ENCODE results near the gene CSNK2B. TPM values are rescaled to one million over a fixed set of nuclear protein-coding genes. Genes with fewer than 3 reads are reported as not detected.

The CSNK2B gene
- total and polyA plus RNA-seq, 9 of the 15 experiments (the other 6 are each of a cell fraction or from before 2014, with no cell fraction given): 120 to 1,126 (median 529) TPM

DNA sequence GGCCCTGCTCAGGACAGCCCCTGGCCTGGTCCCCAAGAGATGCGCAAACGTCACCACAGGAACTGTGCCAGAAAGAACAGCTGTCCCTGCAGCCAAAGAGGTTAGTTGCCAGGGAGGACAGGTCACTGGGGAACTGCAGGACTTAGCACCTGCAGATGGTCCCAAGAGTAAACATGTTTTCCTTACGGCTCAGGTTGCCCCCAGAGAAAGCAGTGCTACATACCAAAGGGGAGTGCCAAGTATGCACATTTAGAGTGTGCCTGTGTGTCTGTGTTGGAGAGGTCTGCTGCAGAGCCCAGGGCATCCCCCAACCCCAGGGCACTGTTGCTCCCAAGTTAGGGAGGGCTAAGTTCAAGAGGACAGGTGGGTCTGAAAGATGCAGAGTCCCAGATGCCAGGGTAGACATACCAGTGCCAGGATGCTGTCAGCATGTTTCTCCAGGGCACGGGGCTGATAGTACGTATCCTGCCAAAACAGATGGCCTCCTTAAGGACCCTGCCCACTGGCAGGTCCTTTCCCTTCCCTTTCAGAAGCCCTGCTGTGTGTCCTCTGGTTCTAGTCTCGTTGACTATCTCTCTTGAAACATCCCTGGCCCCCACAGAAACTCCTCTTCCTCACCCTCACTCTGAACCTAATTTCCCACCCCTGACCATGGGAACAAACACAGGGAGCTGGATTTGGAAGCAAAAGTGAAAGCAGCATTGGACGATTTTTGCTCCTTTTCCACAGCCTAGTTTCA is 36.0 kb downstream of the CSNK2B start (continued):
- 0 out of 2 replicates have a peak, but pooled peaks have one; percentile 12 for TF ChIP-seq SREBF2 (CRISPR knock-in tag; IDR thresholded peaks at IDR 0.05)
- no peak for TF ChIP-seq ZBTB1 (CRISPR knock-in tag; IDR thresholded peaks at IDR 0.05; ENCODE audit: borderline replicate concordance, low read depth)
- TF ChIP-seq, protein P1, sequence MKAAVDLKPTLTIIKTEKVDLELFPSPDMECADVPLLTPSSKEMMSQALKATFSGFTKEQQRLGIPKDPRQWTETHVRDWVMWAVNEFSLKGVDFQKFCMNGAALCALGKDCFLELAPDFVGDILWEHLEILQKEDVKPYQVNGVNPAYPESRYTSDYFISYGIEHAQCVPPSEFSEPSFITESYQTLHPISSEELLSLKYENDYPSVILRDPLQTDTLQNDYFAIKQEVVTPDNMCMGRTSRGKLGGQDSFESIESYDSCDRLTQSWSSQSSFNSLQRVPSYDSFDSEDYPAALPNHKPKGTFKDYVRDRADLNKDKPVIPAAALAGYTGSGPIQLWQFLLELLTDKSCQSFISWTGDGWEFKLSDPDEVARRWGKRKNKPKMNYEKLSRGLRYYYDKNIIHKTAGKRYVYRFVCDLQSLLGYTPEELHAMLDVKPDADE (conservative IDR thresholded peaks at IDR 0.05; ENCODE audit: control insufficient read depth, low read depth, low read length): 0 out of 2 replicates have a peak, but pooled peaks have one; percentile 22
- no peak for TF ChIP-seq NFYB (IDR thresholded peaks at IDR 0.05; ENCODE audit: extremely low read depth, insufficient read length)
- TF ChIP-seq, protein P2, sequence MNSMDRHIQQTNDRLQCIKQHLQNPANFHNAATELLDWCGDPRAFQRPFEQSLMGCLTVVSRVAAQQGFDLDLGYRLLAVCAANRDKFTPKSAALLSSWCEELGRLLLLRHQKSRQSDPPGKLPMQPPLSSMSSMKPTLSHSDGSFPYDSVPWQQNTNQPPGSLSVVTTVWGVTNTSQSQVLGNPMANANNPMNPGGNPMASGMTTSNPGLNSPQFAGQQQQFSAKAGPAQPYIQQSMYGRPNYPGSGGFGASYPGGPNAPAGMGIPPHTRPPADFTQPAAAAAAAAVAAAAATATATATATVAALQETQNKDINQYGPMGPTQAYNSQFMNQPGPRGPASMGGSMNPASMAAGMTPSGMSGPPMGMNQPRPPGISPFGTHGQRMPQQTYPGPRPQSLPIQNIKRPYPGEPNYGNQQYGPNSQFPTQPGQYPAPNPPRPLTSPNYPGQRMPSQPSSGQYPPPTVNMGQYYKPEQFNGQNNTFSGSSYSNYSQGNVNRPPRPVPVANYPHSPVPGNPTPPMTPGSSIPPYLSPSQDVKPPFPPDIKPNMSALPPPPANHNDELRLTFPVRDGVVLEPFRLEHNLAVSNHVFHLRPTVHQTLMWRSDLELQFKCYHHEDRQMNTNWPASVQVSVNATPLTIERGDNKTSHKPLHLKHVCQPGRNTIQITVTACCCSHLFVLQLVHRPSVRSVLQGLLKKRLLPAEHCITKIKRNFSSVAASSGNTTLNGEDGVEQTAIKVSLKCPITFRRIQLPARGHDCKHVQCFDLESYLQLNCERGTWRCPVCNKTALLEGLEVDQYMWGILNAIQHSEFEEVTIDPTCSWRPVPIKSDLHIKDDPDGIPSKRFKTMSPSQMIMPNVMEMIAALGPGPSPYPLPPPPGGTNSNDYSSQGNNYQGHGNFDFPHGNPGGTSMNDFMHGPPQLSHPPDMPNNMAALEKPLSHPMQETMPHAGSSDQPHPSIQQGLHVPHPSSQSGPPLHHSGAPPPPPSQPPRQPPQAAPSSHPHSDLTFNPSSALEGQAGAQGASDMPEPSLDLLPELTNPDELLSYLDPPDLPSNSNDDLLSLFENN (IDR thresholded peaks at IDR 0.05; ENCODE audit: low read depth in 2 of 2, low read length in 2 of 2): no peak
- TF ChIP-seq MTF1 (CRISPR knock-in tag; IDR thresholded peaks at IDR 0.05; ENCODE audit: borderline replicate concordance): no peak
- TF ChIP-seq, protein P3, sequence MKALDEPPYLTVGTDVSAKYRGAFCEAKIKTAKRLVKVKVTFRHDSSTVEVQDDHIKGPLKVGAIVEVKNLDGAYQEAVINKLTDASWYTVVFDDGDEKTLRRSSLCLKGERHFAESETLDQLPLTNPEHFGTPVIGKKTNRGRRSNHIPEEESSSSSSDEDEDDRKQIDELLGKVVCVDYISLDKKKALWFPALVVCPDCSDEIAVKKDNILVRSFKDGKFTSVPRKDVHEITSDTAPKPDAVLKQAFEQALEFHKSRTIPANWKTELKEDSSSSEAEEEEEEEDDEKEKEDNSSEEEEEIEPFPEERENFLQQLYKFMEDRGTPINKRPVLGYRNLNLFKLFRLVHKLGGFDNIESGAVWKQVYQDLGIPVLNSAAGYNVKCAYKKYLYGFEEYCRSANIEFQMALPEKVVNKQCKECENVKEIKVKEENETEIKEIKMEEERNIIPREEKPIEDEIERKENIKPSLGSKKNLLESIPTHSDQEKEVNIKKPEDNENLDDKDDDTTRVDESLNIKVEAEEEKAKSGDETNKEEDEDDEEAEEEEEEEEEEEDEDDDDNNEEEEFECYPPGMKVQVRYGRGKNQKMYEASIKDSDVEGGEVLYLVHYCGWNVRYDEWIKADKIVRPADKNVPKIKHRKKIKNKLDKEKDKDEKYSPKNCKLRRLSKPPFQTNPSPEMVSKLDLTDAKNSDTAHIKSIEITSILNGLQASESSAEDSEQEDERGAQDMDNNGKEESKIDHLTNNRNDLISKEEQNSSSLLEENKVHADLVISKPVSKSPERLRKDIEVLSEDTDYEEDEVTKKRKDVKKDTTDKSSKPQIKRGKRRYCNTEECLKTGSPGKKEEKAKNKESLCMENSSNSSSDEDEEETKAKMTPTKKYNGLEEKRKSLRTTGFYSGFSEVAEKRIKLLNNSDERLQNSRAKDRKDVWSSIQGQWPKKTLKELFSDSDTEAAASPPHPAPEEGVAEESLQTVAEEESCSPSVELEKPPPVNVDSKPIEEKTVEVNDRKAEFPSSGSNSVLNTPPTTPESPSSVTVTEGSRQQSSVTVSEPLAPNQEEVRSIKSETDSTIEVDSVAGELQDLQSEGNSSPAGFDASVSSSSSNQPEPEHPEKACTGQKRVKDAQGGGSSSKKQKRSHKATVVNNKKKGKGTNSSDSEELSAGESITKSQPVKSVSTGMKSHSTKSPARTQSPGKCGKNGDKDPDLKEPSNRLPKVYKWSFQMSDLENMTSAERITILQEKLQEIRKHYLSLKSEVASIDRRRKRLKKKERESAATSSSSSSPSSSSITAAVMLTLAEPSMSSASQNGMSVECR (CRISPR knock-in tag; IDR thresholded peaks at IDR 0.05): peak; percentile 71; the same call in 1 of the 2 replicates
- TF ChIP-seq CC2D1A (IDR thresholded peaks at IDR 0.05): no peak
- TF ChIP-seq, protein P4, sequence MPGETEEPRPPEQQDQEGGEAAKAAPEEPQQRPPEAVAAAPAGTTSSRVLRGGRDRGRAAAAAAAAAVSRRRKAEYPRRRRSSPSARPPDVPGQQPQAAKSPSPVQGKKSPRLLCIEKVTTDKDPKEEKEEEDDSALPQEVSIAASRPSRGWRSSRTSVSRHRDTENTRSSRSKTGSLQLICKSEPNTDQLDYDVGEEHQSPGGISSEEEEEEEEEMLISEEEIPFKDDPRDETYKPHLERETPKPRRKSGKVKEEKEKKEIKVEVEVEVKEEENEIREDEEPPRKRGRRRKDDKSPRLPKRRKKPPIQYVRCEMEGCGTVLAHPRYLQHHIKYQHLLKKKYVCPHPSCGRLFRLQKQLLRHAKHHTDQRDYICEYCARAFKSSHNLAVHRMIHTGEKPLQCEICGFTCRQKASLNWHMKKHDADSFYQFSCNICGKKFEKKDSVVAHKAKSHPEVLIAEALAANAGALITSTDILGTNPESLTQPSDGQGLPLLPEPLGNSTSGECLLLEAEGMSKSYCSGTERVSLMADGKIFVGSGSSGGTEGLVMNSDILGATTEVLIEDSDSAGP (CRISPR knock-in tag; IDR thresholded peaks at IDR 0.05): peak; percentile 58; the same call in 1 of the 2 replicates
- TF ChIP-seq FOS (IDR thresholded peaks at IDR 0.05; ENCODE audit: extremely low read depth, insufficient read length): no peak
- no peak for TF ChIP-seq NCOA4 (IDR thresholded peaks at IDR 0.05; ENCODE audit: partially characterized antibody)
- TF ChIP-seq CBX2 (IDR thresholded peaks at IDR 0.05; ENCODE audit: insufficient read depth, low read length, poor library complexity, severe bottlenecking): no peak
- TF ChIP-seq PHF8 (IDR thresholded peaks at IDR 0.05; ENCODE audit: borderline replicate concordance, low read length): no peak
